ENCODE results near the gene PALLD.

Gene PALLD

DNA sequence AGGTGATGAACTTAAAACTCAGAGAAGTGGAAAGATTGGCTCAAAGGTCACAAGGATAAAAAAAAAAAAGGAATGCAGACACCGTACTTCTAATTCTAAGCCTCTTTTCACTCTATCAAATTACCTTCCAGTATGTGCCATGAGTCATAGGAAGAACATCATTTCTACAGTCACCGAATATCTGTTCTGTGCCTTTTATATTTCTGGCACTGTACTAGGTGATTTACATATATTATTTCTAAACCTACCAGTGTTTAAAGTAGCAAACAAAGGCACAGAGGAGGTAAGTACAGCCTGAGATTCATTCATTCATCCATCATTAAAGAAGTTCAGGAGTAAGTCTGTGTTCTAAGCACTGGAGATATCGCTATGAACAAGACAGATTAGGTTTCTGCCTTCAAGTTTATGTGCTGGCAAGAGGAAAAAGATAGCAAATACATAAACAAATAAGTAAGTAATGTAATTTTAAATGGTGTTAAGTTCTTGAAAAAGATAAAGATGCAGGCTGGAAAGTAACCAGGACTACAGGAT lies 65.3 kb downstream of the PALLD start:
- no peak for DNase-seq

GRCh38 chr4:168564023-168564422 lies 67.2 kb downstream of the PALLD start:
- DNase-seq = no peak

- no peak for DNase-seq
Observed at GRCh38 chr4:168565130-168565529, 68.3 kb downstream of the PALLD start.

DNA sequence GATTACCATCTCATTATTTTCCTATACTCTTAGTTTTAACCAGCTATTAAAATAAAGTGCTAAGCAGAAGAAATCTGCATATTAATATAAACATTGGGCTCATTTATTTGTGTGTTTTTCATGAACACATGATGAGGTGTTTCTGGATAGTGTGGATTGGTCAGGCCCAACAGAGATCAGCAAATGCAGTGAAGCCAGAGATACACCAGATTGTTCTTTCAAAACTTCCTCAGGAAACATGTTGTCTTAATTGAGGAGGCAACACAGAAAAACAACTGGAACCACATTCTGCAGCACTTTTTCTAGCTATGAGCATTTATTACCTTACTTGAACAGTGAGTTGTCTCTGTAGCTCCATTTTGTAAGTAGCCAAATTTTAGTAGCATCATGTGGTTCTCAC lies 69.9 kb downstream of the PALLD start:
- DNase-seq = no peak

DNA sequence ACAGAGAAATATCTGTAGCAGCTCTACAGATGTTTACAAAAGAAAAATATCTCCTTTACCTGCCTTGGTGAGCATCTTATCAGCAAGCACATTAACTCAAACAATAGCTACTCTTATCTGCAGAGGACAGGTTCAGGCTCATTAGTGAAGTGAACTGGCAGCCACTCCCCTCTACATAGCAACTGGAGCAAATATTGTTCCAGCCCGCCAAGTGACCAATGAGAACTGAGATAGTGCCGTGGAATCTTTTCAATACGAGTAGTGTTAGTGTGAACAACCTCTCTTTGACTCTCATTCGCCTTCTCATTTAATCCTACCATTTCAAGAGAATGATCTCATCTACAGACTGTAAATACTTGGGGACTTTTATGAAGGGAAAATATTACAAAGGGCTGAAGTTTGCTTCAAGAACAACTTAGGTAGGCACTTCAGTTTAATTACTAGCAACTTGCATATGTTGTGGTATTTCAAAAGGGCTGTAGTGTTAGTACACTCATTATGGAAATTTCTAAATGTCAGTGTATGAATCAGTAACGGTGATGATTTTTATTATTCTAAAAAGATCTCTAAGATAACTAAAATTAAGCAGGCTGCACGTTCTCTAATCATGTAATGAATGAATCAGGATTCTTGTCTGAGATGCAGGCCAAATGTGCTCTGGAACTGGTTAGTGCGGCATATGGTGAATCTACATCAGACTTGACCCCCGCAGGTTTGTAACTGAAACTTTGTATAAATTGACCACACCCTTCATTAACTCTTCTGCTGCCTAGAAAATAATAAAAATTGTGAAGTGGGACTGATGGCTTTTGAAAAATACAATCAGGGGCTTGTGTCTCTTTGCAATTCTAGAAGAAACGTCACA lies 72.4 kb downstream of the PALLD start:
- DNase-seq = peak; percentile 15

DNA sequence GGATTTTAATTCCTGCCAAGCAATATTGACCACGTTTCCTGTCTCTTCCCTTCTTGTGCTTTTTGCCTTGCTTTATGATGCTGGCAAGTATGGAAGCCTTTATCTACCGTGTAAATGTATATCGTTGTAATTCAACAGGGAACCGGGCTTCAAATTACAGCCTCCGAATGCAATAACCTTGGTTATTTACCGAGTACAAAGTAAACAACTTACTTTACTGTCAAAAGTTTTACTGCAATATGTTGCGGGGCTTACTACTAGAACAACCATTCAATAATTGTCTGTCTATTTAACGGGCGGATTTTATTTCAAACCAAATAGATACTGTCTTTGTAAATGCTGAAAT lies 73.1 kb downstream of the PALLD start:
- DNase-seq = no peak

- no peak for DNase-seq
Observed at GRCh38 chr4:168570466-168570865, 73.6 kb downstream of the PALLD start.

GRCh38 chr4:168572002-168572401 lies 75.2 kb downstream of the PALLD start:
- no peak for DNase-seq

GRCh38 chr4:168573870-168574269 lies 77.0 kb downstream of the PALLD start:
- no peak for DNase-seq

GRCh38 chr4:168574581-168575295 lies 77.9 kb downstream of the PALLD start:
- no peak for DNase-seq

- DNase-seq = no peak
Observed at GRCh38 chr4:168575473-168575872, 78.6 kb downstream of the PALLD start.

- no peak for DNase-seq
Observed at GRCh38 chr4:168577624-168578023, 80.8 kb downstream of the PALLD start.

DNA sequence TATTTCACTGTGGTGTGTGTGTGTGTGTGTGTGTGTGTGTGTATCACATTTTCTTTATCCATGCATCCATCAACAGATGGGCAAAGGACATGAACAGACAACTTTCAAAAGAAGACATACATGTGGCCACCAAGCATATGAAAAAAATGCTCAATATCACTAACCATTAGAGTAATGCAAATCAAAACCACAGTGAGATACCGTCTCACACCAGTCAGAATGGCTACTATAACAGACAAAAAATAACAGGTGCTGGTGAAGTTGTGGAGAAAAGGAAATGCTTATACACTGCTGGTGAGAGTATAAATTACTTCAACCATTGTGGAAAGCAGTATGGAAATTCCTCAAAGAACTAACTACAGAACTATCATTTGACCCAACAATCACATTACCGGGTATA lies 83.4 kb downstream of the PALLD start:
- DNase-seq = no peak

DNA sequence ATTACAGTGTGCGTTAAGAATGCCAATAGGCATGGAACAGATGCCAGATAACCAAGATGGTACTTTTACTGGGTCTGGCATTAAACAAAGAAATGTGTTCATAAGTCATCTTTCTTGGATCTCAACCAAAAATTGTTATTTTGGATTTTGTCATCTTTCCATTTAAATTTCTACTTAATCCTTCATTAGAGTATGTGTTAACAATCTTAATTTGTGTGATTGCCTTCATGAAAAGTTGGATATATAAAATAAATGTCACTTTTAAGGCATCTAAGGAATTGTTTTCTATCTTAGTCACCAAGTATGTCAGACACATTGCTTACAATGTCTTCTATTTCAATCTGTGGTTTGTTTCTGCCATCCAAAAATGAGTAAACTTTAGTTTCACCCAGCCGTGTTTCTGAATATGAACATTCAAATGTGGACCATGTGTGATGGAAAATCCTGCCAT lies 87.5 kb downstream of the PALLD start:
- no peak for DNase-seq

DNA sequence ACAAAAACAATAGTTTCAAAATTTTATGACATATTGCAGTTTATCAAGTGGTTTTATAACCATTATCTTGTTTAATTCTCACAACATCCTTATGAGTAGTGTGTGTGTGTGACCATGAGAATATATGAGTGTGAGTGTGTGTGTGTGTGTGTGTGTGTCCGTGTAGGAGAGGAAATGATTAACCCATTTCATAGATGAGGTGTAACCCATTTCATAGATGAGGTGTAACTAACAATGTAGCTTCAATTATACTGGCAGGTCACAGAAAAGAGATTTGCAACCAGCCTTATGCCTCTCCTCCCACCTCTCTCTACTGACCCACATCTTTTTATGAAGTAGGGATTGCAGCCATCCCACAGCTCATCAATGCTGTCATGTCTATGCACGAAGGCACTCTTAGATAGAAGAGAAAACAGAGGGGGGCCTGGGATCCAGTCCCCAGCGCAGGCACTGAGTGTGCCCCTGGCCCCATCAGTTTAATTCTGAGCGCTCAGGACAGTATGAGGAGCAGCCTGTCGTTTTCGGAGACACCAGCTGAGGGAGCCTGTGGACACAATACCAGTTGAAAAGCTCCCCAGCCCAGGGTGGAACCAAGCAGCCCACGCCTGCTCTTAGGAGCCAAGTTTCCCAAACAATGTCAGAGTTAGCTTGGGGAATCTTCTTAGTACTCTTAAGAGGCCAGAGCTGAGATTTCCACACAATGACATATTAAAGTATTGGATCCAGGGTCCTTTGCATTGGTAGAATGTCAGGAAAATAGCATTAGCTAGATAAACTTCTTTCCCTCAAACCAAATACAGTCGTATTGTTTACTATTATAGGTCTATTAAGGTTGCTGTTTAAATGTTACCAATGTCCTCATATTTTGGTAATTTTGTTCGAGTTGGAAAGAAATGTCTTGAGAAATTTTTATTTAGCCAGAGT lies 88.6 kb downstream of the PALLD start:
- peak; percentile 1 for DNase-seq

GRCh38 chr4:168586926-168587325 lies 90.1 kb downstream of the PALLD start:
- no peak for DNase-seq

DNA sequence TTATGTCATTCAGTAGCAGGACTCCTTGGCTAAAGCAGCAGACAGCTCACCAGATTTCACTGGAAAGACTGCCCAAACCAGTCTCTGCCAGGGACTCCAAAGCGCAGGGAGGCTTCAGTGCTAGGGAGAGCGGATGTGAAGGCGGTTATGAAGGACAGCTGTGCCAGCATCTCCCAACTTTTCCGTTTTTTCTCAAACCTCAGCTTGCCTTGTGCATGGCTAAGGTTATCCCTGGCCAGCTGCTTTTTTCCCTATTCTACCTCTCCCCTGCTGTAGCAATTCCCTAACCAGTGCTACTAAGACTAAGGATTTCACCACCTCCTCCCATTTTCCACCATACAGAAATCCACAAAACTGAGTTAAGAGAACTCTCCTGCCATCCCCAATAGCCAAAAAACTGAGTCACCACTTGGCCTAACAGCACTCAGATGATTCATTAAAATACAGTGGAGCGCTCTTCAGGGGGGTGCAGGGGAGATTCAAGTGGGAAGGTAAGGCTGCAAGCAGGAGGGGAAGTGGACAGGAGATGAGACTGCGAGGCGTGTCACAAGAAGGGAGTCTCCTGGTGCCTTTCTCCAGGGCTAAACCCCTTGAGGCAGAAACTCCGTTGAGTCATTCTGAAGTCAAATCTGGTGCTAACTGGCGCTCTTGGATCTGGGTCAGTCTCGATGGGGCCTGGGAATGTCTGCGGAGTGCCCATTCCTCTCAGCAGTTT lies 90.7 kb downstream of the PALLD start:
- DNase-seq = no peak

- no peak for DNase-seq
Observed at GRCh38 chr4:168588916-168589531, 92.2 kb downstream of the PALLD start.

GRCh38 chr4:168592676-168593075 lies 95.8 kb downstream of the PALLD start:
- DNase-seq = no peak

DNA sequence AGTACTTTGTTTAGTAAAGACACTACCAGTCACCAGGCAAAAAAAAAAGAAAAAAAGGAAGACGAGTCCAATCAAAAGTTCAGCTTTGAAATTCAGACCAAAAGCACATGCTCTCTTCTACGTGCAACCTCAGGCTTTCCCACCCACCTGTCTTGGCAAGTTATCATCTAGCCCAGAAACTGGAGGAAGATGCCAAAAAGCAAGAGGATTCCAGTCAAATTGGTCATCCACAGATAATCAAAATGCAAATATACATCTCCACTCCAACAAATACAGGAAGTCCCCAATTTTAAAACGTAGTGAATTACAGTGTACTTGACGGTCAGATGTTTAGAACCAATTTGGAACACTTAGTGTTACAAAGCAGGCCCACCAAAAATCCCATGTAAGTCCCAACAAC lies 96.5 kb downstream of the PALLD start:
- no peak for DNase-seq

- DNase-seq = no peak
Observed at GRCh38 chr4:168594121-168594520, 97.3 kb downstream of the PALLD start.

DNA sequence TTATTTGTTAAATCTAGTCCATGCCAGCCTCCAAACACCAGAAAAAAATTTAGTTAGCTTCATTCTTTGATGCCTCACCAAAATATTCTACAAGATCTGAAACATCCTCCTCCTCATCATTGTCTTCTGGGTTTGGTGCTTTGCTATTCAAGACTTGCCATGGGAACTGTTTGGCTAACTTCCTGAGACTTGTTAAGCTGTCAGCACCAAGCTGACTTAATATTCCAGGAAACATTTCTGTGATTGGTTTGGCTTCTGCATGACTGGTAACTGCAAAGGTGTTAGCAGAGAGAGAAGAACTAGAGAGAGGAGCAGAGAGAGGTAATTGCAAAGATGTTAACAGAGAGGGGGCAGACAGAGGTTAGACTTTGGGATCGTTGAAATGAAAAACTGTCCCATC lies 101.3 kb downstream of the PALLD start:
- DNase-seq = no peak

All from NCI-H774 (cell line).